Testis (tissue), 2 donors: ENCODE data around the gene ARHGEF4.

Experiments used
- CTCF ChIP-seq, 3 experiments: fragments of 450-650 bp in 2 of 3; fragments of 200-600 bp in 1 of 3; sonication (generic) in 1 of 3; IDR thresholded peaks; one replicate each; pipeline ENCODE4 v1.5.1; 2016 to 2019; ENCODE audit warnings: antibody characterized with exemption in 3 of 3, mild to moderate bottlenecking in 2 of 3, moderate library complexity in 1 of 3
- POLR2A ChIP-seq: fragments of 450-650 bp; IDR thresholded peaks from one replicate; pipeline ENCODE4 v1.6.1; 2017; ENCODE audit warnings: antibody characterized with exemption, mild to moderate bottlenecking, moderate library complexity

- TF ChIP-seq CTCF (IDR thresholded peaks at IDR 0.05) (no peak), POLR2A (no peak)
Observed at GRCh38 chr2:131058920-131059319, 222.2 kb downstream of the ARHGEF4 start.
